ENCODE data around the gene FAM181B.

Gene FAM181B

DNA sequence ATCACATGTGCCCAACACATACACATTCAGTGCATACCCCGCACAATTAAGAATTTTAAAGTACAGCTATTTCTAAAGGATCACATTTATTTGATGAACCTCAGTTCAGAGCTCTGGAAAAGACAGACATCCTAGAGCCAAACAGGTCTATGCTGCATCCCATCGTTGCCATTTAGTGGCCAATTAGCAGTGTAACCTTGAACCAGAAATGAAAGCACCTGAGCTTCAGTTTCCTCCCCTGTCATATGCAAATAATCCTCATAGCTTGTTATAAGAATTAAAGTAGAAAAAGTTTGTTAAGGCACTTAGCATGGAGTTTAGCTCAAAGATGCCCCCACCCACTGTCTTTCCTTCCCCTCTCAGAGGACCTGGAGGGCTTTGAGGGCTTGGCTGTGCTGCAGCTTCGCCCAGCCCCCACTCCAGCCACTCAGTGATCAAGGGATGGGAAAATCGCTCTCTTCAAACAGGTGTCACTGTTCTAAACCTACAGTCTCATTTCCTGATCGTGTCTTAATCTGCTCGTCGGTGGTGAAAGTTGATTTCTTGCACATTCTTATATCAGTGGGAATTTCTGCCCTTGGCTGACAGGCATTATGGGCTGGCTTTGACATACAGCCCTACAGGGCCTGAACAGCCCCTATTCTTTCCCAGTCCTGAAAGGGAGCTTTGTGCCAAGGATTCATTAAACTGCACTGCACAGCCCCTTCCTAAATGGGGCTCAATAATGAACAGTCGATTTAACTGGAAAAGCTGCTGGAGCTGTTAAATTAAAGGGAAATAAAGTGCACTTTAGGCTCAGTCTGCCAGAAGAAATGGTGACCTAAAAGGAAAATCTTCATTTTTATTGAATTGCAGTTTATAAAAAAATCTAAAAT lies 23.3 kb upstream of the FAM181B start:
- no peak overlapping the region for H3K4me3 ChIP-seq (ENCODE audit: control insufficient read depth, low read depth, low read length)
- TF ChIP-seq, protein P1, sequence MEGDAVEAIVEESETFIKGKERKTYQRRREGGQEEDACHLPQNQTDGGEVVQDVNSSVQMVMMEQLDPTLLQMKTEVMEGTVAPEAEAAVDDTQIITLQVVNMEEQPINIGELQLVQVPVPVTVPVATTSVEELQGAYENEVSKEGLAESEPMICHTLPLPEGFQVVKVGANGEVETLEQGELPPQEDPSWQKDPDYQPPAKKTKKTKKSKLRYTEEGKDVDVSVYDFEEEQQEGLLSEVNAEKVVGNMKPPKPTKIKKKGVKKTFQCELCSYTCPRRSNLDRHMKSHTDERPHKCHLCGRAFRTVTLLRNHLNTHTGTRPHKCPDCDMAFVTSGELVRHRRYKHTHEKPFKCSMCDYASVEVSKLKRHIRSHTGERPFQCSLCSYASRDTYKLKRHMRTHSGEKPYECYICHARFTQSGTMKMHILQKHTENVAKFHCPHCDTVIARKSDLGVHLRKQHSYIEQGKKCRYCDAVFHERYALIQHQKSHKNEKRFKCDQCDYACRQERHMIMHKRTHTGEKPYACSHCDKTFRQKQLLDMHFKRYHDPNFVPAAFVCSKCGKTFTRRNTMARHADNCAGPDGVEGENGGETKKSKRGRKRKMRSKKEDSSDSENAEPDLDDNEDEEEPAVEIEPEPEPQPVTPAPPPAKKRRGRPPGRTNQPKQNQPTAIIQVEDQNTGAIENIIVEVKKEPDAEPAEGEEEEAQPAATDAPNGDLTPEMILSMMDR (IDR thresholded peaks at IDR 0.05; ENCODE audit: control insufficient read depth, insufficient read depth, low read depth, low read length, missing control alignments) = no peak
- no peak for DNase-seq (ENCODE audit: low read depth)

DNA sequence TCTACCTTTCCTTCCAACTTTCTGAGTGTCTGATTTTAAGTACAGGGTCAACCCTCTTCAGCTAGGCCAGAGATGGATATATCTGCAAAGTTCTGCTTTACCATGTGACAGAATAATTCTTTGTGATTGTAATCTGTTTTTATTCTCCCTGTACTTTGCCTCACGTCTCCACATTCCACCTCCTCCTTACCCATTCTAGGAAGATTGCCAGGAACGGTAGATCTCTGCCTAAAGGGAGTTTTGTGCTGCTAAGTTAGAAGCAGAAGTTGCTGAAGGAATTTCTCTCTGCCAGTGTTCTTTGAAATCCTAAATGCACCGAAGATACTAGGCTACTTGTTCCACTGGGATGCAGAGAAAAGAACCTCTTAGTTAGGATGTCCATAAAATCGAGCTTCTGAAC lies 20.7 kb upstream of the FAM181B start:
- H3K4me3 ChIP-seq (ENCODE audit: control insufficient read depth, low read depth, low read length) = no peak overlapping the region
- DNase-seq (ENCODE audit: low read depth) = no peak
- TF ChIP-seq, protein P1 (IDR thresholded peaks at IDR 0.05; ENCODE audit: control insufficient read depth, insufficient read depth, low read depth, low read length, missing control alignments) = no peak

DNA sequence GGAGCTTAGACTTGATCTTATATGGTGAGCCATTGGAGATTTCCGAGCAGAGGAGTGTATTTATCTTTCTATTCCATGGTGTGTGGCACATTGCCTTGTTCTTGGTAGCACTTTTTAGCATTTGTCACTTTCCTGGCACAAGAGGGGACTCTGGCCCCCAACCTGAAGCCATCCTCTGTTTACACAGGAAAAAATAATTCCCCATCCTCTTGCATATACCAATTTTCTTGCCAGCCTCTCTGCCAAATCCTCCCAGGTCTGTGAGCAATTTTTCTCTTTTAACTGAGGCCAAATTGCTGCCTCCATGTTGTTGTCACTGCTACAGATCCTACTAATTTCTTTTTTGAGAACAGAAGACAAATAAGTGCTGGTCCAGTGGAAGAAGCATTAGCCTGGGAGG lies 20.3 kb upstream of the FAM181B start:
- TF ChIP-seq, protein P1 (IDR thresholded peaks at IDR 0.05; ENCODE audit: control insufficient read depth, insufficient read depth, low read depth, low read length, missing control alignments) = no peak
- no peak for DNase-seq (ENCODE audit: low read depth)
- no peak overlapping the region for H3K4me3 ChIP-seq (ENCODE audit: control insufficient read depth, low read depth, low read length)

DNA sequence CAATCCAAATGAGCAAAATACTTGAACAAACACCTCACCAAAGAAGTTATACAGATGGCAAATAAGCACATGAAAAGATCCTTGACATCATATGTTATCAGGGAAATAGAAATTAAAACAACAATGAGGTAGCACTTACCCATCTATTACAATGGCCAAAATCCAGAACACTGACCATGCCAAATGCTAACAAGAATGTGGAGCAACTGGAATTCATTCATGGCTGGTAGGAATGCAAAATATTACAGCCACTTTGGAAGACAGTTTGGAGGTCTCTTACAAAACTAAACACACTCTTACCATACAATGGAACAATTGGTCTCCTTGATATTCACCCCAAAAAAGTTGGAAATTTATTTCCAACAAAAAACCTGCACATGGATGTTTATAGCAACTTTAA lies 19.1 kb upstream of the FAM181B start:
- TF ChIP-seq, protein P1 (IDR thresholded peaks at IDR 0.05; ENCODE audit: control insufficient read depth, insufficient read depth, low read depth, low read length, missing control alignments) = no peak
- no peak overlapping the region for H3K4me3 ChIP-seq (ENCODE audit: control insufficient read depth, low read depth, low read length)
- DNase-seq (ENCODE audit: low read depth) = no peak

DNA sequence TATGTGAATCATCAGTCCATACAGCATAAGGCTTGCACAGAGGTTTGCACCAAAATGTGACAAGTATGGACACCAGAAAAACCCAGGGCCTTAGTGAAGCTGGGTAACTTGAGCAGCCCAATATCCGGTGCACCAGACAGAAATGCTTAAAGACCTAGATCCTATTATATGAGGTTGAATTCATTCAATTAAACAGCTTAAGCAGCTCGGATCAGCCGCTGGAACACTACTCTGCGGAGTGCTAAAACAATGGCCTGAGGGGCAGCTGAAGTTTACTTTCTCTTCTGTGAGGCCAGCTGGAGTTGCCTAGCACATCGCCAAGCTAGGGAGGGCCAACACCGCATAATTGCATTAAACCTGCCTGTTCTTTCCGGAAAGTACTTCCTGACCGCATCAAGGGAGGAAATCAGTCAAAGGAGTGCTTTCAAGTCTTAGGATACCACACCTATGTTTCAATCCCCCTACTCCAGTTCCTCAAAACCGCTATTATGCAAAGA lies 17.0 kb upstream of the FAM181B start:
- TF ChIP-seq, protein P1 (IDR thresholded peaks at IDR 0.05; ENCODE audit: control insufficient read depth, insufficient read depth, low read depth, low read length, missing control alignments) = no peak
- DNase-seq (ENCODE audit: low read depth) = no peak
- no peak overlapping the region for H3K4me3 ChIP-seq (ENCODE audit: control insufficient read depth, low read depth, low read length)

DNA sequence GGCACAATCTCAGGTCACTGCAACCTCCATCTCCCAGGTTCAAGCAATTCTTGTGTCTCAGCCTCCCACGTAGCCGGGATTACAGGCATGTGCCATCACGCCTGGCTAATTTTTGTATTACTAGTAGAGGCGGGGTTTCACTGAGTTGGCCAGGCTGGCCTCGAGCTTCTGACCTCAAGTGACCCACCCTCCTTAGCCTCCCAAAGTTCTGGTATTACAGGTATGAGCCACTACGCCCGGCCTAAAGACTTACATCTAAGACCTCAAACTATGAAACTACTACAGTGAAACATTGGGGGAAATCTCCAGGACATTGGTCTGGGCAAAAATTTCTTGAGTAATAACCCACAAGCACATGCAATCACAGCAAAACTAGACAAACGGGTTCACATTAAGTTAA lies 13.8 kb upstream of the FAM181B start:
- no peak for DNase-seq (ENCODE audit: low read depth)
- TF ChIP-seq, protein P1 (IDR thresholded peaks at IDR 0.05; ENCODE audit: control insufficient read depth, insufficient read depth, low read depth, low read length, missing control alignments) = no peak

More for the DNA sequence above, 13.8 kb upstream of the FAM181B start:
- H3K4me3 ChIP-seq (ENCODE audit: control insufficient read depth, low read depth, low read length) = no peak overlapping the region

All from AG09309 (cell line).